GM10266 (cell line): Measurements from ENCODE around the gene BAIAP2.
"Not testable (repeated sequence)": the region's sequence is repeated elsewhere in the genome, so short reads cannot be mapped to it uniquely, and the experiment has no call there.

ENCODE experiments used
- DNase-seq: peaks from one replicate; pipeline ENCODE4 v3.0.0; 2012; ENCODE audit errors: extremely low spot score
- CTCF ChIP-seq: IDR thresholded peaks from 2 replicates; pipeline ENCODE4 v1.5.1; 2012; ENCODE audit warnings: mild to moderate bottlenecking, low read depth; ENCODE audit not compliant: control insufficient read depth, insufficient read depth; ENCODE audit errors: missing control alignments

Gene BAIAP2

GRCh38 chr17:81026266-81027036, 8.5 kb upstream of the BAIAP2 start:
- no peak for TF ChIP-seq CTCF
- DNase-seq, result no peak

- DNase-seq, result no peak
- TF ChIP-seq CTCF, result no peak
Observed at GRCh38 chr17:81027038-81027437, 7.9 kb upstream of the BAIAP2 start.

GRCh38 chr17:81027591-81028505, 7.1 kb upstream of the BAIAP2 start:
- DNase-seq, result no peak
- TF ChIP-seq CTCF, result no peak

GRCh38 chr17:81028506-81028858, 6.5 kb upstream of the BAIAP2 start:
- no peak for TF ChIP-seq CTCF
- no peak for DNase-seq

- no peak for TF ChIP-seq CTCF
- DNase-seq, result no peak
Observed at GRCh38 chr17:81029859-81030258, 5.1 kb upstream of the BAIAP2 start.

- not testable (repeated sequence) for DNase-seq
Observed at GRCh38 chr17:81030312-81030711, 4.6 kb upstream of the BAIAP2 start.

- DNase-seq, result no peak
- TF ChIP-seq CTCF, result no peak
Observed at GRCh38 chr17:81030741-81031565, 4.0 kb upstream of the BAIAP2 start.
